GM12878 (cell line): ENCODE data around the gene FKBP7.
"Not testable (repeated sequence)": the region's sequence is repeated elsewhere in the genome, so short reads cannot be mapped to it uniquely, and the experiment has no call there.

Source experiments
- BCL11A ChIP-seq: IDR thresholded peaks from 2 replicates; pipeline ENCODE4 v1.6.1; 2011; ENCODE audit warnings: low read depth, low read length
- EZH2 ChIP-seq: IDR thresholded peaks from 2 replicates; pipeline ENCODE4 v1.6.1; 2012; ENCODE audit warnings: low read depth, mild to moderate bottlenecking, control low read depth, inconsistent platforms, low read length, borderline replicate concordance; ENCODE audit not compliant: control insufficient read depth
- NRF1 ChIP-seq: conservative IDR thresholded peaks from 2 replicates; pipeline ENCODE4 v1.6.1; 2011; ENCODE audit warnings: mild to moderate bottlenecking, low read depth, low read length, improper control_type of control experiment
- POLR2A ChIP-seq: IDR thresholded peaks from 2 replicates; pipeline ENCODE4 v1.6.1; 2011; ENCODE audit warnings: low read depth, mild to moderate bottlenecking, low read length
- POLR2AphosphoS5 ChIP-seq: IDR thresholded peaks from 2 replicates; pipeline ENCODE4 v1.6.1; 2011; ENCODE audit warnings: mild to moderate bottlenecking, low read length, inconsistent platforms
- RAD21 ChIP-seq: IDR thresholded peaks from 2 replicates; pipeline ENCODE4 v1.6.1; 2011; ENCODE audit warnings: mild to moderate bottlenecking, low read depth, low read length, moderate library complexity; ENCODE audit not compliant: insufficient read depth
- SIN3A ChIP-seq: IDR thresholded peaks from 2 replicates; pipeline ENCODE4 v1.6.1; 2012; ENCODE audit warnings: low read depth, low read length, improper control_type of control experiment
- STAT1 ChIP-seq: fragments of 450-650 bp; conservative IDR thresholded peaks from 2 replicates; pipeline ENCODE4 v1.6.1; 2014; ENCODE audit warnings: antibody characterized with exemption, mild to moderate bottlenecking
- TF ChIP-seq, protein P1 (sequence below), 3 experiments: IDR thresholded peaks in 2 of 3; conservative IDR thresholded peaks in 1 of 3; 2 replicates each; pipeline ENCODE4 v1.5.1; 2011; ENCODE audit warnings: low read depth in 3 of 3, low read length in 3 of 3, mild to moderate bottlenecking in 3 of 3, control low read depth in 2 of 3, moderate library complexity in 2 of 3, inconsistent platforms in 1 of 3, mixed read lengths in 1 of 3; ENCODE audit not compliant: control insufficient read depth in 2 of 3, insufficient read depth in 1 of 3; ENCODE audit errors: extremely low read depth in 1 of 3
- TF ChIP-seq, protein P2 (sequence below): fragments of 450-650 bp; IDR thresholded peaks from 2 replicates; pipeline ENCODE4 v1.6.1; 2016; ENCODE audit warnings: mild to moderate bottlenecking
- TF ChIP-seq, protein P3 (sequence below): IDR thresholded peaks from 2 replicates; pipeline ENCODE4 v1.6.1; 2012; ENCODE audit warnings: low read length, inconsistent platforms
- TF ChIP-seq, protein P4 (sequence below): fragments of 450-650 bp; IDR thresholded peaks from 2 replicates; pipeline ENCODE4 v1.6.1; 2016; ENCODE audit warnings: mild to moderate bottlenecking, moderate library complexity, borderline replicate concordance

DNA sequence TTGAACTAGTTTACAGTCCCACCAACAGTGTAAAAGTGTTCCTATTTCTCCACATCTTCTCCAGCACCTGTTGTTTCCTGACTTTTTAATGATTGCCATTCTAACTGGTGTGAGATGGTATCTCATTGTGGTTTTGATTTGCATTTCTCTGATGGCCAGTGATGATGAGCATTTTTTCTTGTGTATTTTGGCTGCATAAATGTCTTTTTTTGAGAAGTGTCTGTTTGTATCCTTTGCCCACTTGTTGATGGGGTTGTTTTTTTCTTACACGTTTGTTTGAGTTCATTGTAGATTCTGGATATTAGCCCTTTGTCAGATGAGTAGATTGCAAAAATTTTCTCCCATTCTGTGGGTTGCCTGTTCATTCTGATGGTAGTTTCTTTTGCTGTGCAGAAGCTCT is 47.1 kb upstream of the FKBP7 start:
- TF ChIP-seq, protein P1, sequence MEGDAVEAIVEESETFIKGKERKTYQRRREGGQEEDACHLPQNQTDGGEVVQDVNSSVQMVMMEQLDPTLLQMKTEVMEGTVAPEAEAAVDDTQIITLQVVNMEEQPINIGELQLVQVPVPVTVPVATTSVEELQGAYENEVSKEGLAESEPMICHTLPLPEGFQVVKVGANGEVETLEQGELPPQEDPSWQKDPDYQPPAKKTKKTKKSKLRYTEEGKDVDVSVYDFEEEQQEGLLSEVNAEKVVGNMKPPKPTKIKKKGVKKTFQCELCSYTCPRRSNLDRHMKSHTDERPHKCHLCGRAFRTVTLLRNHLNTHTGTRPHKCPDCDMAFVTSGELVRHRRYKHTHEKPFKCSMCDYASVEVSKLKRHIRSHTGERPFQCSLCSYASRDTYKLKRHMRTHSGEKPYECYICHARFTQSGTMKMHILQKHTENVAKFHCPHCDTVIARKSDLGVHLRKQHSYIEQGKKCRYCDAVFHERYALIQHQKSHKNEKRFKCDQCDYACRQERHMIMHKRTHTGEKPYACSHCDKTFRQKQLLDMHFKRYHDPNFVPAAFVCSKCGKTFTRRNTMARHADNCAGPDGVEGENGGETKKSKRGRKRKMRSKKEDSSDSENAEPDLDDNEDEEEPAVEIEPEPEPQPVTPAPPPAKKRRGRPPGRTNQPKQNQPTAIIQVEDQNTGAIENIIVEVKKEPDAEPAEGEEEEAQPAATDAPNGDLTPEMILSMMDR (IDR thresholded peaks at IDR 0.05 in 2 of 3, conservative IDR thresholded peaks at IDR 0.05 in 1 of 3; ENCODE audit: control insufficient read depth in 2 of 3, extremely low read depth in 1 of 3, insufficient read depth in 1 of 3, low read depth in 3 of 3, low read length in 3 of 3) = not testable (repeated sequence)
- TF ChIP-seq POLR2AphosphoS5, POLR2A, NRF1, RAD21, STAT1, BCL11A, EZH2, SIN3A: not testable (repeated sequence)
- TF ChIP-seq, protein P2, sequence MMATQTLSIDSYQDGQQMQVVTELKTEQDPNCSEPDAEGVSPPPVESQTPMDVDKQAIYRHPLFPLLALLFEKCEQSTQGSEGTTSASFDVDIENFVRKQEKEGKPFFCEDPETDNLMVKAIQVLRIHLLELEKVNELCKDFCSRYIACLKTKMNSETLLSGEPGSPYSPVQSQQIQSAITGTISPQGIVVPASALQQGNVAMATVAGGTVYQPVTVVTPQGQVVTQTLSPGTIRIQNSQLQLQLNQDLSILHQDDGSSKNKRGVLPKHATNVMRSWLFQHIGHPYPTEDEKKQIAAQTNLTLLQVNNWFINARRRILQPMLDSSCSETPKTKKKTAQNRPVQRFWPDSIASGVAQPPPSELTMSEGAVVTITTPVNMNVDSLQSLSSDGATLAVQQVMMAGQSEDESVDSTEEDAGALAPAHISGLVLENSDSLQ = not testable (repeated sequence)
- TF ChIP-seq, protein P3, sequence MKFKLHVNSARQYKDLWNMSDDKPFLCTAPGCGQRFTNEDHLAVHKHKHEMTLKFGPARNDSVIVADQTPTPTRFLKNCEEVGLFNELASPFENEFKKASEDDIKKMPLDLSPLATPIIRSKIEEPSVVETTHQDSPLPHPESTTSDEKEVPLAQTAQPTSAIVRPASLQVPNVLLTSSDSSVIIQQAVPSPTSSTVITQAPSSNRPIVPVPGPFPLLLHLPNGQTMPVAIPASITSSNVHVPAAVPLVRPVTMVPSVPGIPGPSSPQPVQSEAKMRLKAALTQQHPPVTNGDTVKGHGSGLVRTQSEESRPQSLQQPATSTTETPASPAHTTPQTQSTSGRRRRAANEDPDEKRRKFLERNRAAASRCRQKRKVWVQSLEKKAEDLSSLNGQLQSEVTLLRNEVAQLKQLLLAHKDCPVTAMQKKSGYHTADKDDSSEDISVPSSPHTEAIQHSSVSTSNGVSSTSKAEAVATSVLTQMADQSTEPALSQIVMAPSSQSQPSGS = not testable (repeated sequence)
- TF ChIP-seq, protein P4, sequence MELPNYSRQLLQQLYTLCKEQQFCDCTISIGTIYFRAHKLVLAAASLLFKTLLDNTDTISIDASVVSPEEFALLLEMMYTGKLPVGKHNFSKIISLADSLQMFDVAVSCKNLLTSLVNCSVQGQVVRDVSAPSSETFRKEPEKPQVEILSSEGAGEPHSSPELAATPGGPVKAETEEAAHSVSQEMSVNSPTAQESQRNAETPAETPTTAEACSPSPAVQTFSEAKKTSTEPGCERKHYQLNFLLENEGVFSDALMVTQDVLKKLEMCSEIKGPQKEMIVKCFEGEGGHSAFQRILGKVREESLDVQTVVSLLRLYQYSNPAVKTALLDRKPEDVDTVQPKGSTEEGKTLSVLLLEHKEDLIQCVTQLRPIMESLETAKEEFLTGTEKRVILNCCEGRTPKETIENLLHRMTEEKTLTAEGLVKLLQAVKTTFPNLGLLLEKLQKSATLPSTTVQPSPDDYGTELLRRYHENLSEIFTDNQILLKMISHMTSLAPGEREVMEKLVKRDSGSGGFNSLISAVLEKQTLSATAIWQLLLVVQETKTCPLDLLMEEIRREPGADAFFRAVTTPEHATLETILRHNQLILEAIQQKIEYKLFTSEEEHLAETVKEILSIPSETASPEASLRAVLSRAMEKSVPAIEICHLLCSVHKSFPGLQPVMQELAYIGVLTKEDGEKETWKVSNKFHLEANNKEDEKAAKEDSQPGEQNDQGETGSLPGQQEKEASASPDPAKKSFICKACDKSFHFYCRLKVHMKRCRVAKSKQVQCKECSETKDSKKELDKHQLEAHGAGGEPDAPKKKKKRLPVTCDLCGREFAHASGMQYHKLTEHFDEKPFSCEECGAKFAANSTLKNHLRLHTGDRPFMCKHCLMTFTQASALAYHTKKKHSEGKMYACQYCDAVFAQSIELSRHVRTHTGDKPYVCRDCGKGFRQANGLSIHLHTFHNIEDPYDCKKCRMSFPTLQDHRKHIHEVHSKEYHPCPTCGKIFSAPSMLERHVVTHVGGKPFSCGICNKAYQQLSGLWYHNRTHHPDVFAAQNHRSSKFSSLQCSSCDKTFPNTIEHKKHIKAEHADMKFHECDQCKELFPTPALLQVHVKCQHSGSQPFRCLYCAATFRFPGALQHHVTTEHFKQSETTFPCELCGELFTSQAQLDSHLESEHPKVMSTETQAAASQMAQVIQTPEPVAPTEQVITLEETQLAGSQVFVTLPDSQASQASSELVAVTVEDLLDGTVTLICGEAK = not testable (repeated sequence)
